Osteocyte (in vitro differentiated cells): Measurements from ENCODE around the gene IGF2BP3. TPM values are rescaled to one million over a fixed set of nuclear protein-coding genes. Genes with fewer than 3 reads are reported as not detected.

Experiments
- DNase-seq: peaks from one replicate; pipeline ENCODE4 v3.0.0; 2021; ENCODE audit warnings: mixed read lengths; ENCODE audit not compliant: unreplicated experiment; ENCODE audit errors: extremely low spot score
- H3K27ac Mint-ChIP-seq: one replicate; pipeline ENCODE4 v1.8.0; 2021; ENCODE audit warnings: mild to moderate bottlenecking, mixed read lengths; ENCODE audit not compliant: unreplicated experiment
- H3K27me3 Mint-ChIP-seq: one replicate; pipeline ENCODE4 v1.8.0; 2021; ENCODE audit warnings: mixed read lengths; ENCODE audit not compliant: unreplicated experiment
- H3K36me3 Mint-ChIP-seq: one replicate; pipeline ENCODE4 v1.8.0; 2021; ENCODE audit warnings: mixed read lengths; ENCODE audit not compliant: unreplicated experiment
- H3K4me1 Mint-ChIP-seq: one replicate; pipeline ENCODE4 v1.8.0; 2021; ENCODE audit warnings: mixed read lengths; ENCODE audit not compliant: unreplicated experiment
- H3K4me3 Mint-ChIP-seq: one replicate; pipeline ENCODE4 v1.8.0; 2021; ENCODE audit warnings: mild to moderate bottlenecking, moderate library complexity, mixed read lengths; ENCODE audit not compliant: unreplicated experiment
- H3K9me3 Mint-ChIP-seq: one replicate; pipeline ENCODE4 v1.8.0; 2021; ENCODE audit warnings: mixed read lengths; ENCODE audit not compliant: unreplicated experiment
- total RNA-seq: library from RNA; stranded (reverse); gene quantifications from 2 replicates; pipeline ENCODE4 v1.2.1, GENCODE V29; 2021
- TF ChIP-seq, protein P1 (sequence below): fragments of 200-600 bp; sonication (generic); IDR thresholded peaks from 2 replicates; pipeline ENCODE4 v1.5.0; 2021; ENCODE audit warnings: antibody characterized with exemption, mild to moderate bottlenecking, moderate library complexity

IGF2BP3 gene
- total RNA-seq, 1 donor from 2014 or later, result 70.0 TPM

DNA sequence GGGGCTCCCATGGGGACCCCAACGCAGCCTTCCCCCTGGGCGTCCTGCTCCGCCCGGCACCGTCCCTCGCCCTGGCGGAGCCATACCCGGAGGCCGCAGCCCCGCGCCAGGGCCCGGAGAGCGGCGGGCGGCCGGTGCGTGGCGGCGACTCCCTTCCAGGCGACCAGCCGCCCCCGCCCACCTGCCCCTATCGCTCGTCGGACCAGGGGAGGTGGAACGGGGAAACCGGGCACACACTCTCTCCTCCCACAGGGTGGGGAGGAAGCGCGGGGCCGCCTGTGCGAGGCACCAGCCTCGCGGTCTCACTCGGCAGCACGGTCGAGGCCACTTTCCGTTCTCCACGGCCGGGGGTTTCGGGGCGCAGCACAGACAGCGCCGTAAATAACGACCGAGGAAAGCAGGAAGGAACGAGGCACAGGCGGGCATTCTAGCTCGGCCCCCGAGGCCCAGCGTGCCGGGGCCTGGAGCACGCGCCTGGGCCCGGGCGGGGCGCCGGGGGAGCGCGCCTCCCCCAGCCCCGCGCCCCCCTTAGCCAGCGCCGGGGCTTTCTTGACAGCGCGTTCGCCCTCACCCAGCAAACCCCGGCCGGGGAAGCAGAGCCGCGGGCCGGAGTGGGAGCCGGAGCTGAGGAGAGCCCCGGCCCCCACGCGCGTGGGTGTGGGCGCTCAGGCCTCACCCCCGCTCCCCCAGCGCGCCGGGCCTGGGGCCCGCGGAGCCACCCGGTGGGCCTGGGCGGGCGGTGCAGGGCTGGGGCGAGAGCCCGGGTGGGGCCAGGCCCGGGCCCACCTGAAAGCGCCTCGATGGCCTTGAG, 936 bp downstream of the IGF2BP3 start:
- Mint-ChIP-seq H3K4me1 (peaks cover 49% of the 10 kb centered on the region), H3K27ac (peak overlapping the region; percentile 96), H3K9me3 (no peaks in the 10 kb centered on the region), H3K4me3 (peak overlapping the region; percentile 96), H3K27me3 (no peaks in the 10 kb centered on the region), H3K36me3 (no peaks in the 10 kb centered on the region)
- TF ChIP-seq, protein P1, sequence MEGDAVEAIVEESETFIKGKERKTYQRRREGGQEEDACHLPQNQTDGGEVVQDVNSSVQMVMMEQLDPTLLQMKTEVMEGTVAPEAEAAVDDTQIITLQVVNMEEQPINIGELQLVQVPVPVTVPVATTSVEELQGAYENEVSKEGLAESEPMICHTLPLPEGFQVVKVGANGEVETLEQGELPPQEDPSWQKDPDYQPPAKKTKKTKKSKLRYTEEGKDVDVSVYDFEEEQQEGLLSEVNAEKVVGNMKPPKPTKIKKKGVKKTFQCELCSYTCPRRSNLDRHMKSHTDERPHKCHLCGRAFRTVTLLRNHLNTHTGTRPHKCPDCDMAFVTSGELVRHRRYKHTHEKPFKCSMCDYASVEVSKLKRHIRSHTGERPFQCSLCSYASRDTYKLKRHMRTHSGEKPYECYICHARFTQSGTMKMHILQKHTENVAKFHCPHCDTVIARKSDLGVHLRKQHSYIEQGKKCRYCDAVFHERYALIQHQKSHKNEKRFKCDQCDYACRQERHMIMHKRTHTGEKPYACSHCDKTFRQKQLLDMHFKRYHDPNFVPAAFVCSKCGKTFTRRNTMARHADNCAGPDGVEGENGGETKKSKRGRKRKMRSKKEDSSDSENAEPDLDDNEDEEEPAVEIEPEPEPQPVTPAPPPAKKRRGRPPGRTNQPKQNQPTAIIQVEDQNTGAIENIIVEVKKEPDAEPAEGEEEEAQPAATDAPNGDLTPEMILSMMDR, result peak; percentile 27
- DNase-seq, result no peak

DNA sequence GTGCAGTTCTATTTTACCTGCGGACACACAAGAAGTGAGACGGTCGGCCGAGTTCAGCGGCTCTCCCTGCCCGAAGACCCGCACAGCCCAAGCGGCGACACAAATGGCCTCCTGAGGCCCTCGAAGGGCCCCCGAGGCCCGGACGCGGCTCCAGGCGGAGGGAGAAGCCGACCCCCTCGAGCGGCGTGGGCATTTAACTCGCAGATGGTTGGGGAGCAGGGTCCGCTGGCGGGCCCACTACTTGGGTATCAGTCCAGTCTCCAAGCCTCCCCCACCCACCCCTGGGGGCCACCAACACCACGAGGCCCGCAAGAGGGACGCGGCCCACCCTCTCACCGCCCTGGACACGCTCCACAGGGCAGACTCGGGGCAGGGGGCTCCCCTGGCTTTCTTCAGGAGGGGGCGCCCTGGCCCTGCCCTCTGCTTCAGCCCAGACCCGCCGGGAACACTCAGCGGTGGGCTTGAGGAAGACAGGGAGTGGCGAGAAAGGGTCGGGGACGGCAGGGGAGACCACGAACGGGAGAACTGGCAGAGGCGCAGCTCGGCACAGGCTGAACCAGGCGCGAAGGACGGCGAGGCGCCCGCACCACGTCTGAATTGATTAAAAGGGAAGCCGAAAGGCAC, 1.7 kb downstream of the IGF2BP3 start:
- Mint-ChIP-seq H3K4me1 (peaks cover 56% of the 10 kb centered on the region), H3K27me3 (no peaks in the 10 kb centered on the region), H3K36me3 (no peaks in the 10 kb centered on the region), H3K27ac (peak overlapping the region; percentile 93), H3K9me3 (no peaks in the 10 kb centered on the region), H3K4me3 (peak overlapping the region; percentile 92)
- no peak for DNase-seq
- TF ChIP-seq, protein P1, result no peak

DNA sequence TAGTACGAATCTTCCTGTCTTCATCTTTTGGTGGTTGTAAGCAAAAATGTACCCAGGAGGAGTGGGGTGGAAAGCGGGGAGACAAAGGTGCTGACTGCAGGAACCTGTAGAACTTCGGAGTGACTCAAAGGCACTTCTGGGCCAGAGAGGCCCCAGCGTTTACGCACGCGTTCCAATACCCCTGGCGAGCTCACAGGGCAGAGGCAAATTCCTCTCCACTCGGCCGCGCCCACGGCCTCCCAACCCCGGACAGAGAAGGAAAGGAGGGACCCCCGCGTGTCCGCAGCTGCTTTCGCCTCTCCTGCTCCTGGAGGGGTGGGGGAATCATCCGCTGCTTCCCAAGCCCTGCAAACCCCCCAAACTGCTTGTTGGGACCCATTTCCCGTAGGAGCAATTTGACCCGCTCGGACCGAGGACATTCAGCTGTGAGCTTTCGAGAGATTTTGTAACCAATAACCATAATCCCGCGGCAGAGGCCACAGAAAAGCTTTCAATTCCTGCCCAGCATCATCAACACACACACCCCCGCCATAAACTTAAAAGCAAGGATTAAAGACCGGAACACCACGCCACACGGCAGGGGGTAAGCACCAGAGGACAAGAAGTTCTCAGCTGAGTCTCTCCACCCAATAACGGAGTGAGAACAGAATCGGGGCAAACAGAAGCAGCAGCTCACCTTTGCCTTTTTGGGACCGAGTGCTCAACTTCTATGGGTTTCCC, 2.3 kb downstream of the IGF2BP3 start:
- peaks cover 57% of the 10 kb centered on the region for H3K4me1 Mint-ChIP-seq
- no peaks in the 10 kb centered on the region for H3K27me3 Mint-ChIP-seq
- TF ChIP-seq, protein P1, result no peak
- no peaks in the 10 kb centered on the region for H3K36me3 Mint-ChIP-seq
- H3K4me3 Mint-ChIP-seq, result peak overlapping the region; percentile 92
- H3K27ac Mint-ChIP-seq, result peak overlapping the region; percentile 93
- DNase-seq, result no peak
- no peaks in the 10 kb centered on the region for H3K9me3 Mint-ChIP-seq

DNA sequence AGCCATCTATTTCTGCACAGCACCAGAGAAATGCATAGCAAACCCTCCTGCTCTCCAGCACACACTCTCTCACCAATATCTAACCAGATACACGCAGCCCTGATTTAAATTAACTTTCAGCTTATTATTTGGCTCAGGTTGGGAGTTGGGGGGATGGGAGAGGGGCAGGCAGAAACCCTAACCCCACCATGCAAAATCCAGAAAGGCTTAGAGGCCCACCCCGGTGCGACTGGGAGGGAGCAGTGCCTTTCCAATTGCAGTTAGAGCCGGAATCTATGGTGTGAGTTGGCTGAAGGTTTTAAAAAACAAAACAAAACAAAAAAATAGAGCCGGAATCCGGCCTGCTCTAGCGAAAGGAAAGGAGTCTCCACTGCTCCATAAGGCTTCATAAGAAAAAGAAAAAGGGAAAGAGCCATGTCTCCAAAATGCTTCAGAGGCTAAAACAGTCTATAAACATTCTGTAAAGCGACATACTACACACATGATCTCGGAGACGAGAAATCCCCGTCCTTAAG, 2.9 kb downstream of the IGF2BP3 start:
- Mint-ChIP-seq H3K9me3 (no peaks in the 10 kb centered on the region), H3K27ac (peak overlapping the region; percentile 93), H3K4me3 (peak overlapping the region; percentile 92), H3K27me3 (no peaks in the 10 kb centered on the region), H3K36me3 (no peaks in the 10 kb centered on the region), H3K4me1 (peaks cover 56% of the 10 kb centered on the region)
- TF ChIP-seq, protein P1, result no peak
- no peak for DNase-seq
